ENCODE measurements around the gene IGDCC3.
"Not testable (repeated sequence)": the region's sequence is repeated elsewhere in the genome, so short reads cannot be mapped to it uniquely, and the experiment has no call there.

IGDCC3 gene

GRCh38 chr15:65406424-65407000, 28.7 kb upstream of the IGDCC3 start:
- DNase-seq (ENCODE audit: low spot score), result no peak

- DNase-seq (ENCODE audit: low spot score), result no peak
Measured at GRCh38 chr15:65405791-65406423, 28.1 kb upstream of the IGDCC3 start.

DNA sequence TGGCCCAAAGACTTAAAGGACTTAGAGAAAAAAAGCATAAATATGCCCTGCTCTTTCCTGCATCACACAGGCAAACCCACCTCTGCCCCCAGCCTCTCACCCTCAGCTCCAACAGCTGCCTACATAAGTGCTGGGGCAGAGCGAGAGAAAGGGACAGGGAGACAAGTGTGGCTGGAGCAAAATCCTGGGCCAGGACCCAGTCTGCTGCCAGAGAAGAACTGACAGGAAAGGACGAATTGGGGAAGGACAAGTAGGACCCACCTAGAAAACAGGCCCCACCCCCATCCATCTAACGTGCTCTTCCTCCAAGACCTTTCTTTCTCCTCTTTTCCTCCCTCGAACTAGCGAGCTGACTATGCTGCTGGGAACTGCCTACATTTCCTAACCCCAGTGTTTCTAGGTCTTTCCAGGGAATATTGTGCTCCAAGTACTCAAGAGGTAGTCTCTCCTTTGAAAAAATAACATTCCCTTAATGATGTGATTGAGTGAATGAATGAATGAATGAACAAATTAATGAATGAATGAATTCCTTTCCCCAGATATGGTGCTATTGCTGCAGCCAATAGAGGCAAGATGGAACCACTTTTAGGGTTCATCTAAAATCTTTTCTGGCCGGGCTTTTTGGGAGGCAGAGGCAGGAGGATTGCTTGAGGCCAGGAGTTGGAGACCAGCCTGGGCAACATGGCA, 26.5 kb upstream of the IGDCC3 start:
- DNase-seq (ENCODE audit: low spot score), result no peak

DNA sequence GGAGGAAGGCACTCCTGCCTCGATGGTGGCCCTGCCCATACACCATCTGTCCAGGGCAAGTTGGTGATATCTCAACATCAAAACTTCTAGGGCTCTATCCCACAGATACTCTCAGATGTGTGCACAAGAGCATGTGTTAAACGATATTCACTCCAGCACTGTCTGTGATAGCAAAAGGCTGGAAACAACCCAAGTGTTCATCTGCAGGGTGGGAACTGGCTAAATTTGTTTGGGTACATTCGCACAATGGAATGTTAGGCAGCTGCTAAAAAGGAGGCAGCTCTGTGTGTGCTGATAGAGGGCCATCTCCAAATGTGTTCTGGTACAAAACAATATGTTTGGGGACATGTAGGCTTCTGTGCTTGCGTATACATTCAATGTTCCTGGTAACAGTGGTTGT, 25.2 kb upstream of the IGDCC3 start:
- no peak for DNase-seq (ENCODE audit: low spot score)

DNA sequence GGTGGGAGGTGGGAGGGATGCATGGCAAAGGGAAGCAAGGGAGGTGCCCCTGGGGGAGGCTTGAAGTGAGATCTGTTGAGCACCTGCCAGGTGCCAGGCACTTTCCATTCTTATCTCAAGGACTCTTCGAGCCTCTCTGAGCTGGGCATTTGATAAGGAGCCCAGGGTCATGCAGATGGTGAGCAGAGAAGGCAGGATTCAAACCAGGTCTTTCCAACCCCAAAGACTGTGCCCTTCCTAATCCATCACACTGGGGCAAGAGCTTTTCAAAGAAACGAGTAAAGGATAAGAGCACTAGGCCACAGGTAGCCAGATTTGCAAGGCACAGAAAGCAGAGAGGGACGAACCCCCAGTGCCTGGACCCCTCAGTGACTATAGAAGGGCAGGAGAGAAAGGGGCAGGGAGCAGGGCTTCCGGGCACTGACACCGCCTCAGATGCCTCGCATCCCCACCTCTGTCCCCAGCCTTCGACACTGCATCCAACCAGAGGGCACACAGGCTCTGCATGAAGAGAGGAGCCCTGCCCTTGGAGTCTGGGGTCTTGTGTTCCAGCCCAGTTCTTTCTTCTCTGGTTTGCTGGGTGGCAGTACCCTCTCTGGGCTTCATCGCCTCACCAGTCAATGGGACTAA, 23.9 kb upstream of the IGDCC3 start:
- DNase-seq (ENCODE audit: low spot score), result no peak

GRCh38 chr15:65400760-65401610, 23.2 kb upstream of the IGDCC3 start:
- peak; percentile 98 for DNase-seq (ENCODE audit: low spot score)

DNA sequence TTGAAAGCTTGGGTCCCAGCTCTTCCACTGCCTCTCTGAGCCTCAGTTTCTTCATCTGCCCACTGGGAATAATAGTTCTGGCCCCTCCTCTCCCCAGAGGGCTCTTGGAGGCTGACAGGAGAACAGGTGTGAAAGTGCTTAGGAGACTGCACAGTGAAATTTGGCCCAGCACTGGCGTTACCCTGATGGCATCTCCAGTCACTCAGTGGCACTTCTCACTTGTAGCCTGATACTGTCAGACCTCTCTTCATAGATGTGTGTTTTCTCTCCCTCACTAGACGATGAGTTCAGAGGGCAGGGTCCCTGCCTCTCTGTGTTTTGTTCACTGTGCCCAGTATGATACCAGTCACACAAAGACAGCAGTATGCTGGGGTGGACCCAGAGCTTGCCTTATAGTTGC, 22.2 kb upstream of the IGDCC3 start:
- no peak for DNase-seq (ENCODE audit: low spot score)

GRCh38 chr15:65399001-65399706, 21.4 kb upstream of the IGDCC3 start:
- no peak for DNase-seq (ENCODE audit: low spot score)

DNA sequence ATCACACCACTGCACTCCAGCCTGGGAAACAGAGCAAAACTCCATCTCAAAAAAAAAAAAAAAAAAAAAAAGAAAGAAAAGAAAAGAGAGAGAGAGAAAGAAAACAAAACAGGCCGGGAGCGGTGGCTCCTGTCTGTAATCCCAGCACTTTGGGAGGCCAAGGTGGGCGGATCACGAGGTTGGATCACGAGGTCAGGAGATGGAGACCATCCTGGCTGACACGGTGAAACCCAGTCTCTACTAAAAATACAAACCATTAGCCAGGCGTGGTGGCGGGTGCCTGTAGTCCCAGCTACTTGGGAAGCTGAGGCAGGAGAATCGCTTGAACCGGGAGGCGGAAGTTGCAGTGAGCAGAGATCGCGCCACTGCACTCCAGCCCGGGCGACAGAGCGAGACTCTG, 20.7 kb upstream of the IGDCC3 start:
- DNase-seq (ENCODE audit: low spot score), result not testable (repeated sequence)

GRCh38 chr15:65396965-65397317, 19.1 kb upstream of the IGDCC3 start:
- DNase-seq (ENCODE audit: low spot score), result no peak

GRCh38 chr15:65396283-65396964, 18.6 kb upstream of the IGDCC3 start:
- DNase-seq (ENCODE audit: low spot score), result no peak

- no peak for DNase-seq (ENCODE audit: low spot score)
Measured at GRCh38 chr15:65395567-65396202, 17.9 kb upstream of the IGDCC3 start.

GRCh38 chr15:65394936-65395335, 17.1 kb upstream of the IGDCC3 start:
- no peak for DNase-seq (ENCODE audit: low spot score)

GRCh38 chr15:65394280-65394789, 16.5 kb upstream of the IGDCC3 start:
- no peak for DNase-seq (ENCODE audit: low spot score)

GRCh38 chr15:65393557-65393956, 15.8 kb upstream of the IGDCC3 start:
- DNase-seq (ENCODE audit: low spot score), result no peak

- no peak for DNase-seq (ENCODE audit: low spot score)
Measured at GRCh38 chr15:65393091-65393490, 15.3 kb upstream of the IGDCC3 start.

DNA sequence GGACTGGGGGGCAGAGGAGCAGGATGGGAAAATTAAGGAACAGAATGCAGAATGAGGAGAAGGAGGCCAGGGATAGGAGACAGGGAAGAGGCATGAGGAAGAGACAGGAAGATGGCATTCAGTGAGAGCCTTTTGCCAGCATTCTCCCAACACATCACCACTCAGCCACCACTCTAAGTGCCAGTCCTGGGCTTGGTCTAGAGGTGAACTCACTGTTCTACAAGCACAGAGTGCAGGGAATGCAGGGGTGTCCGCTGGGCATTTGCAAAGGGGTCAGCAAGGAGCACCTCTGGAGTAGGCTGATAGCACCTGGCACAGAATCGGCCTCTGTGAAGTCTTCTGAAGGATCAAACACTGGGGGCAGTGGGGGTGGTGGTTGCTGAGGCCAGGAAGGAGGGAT, 14.6 kb upstream of the IGDCC3 start:
- no peak for DNase-seq (ENCODE audit: low spot score)

DNA sequence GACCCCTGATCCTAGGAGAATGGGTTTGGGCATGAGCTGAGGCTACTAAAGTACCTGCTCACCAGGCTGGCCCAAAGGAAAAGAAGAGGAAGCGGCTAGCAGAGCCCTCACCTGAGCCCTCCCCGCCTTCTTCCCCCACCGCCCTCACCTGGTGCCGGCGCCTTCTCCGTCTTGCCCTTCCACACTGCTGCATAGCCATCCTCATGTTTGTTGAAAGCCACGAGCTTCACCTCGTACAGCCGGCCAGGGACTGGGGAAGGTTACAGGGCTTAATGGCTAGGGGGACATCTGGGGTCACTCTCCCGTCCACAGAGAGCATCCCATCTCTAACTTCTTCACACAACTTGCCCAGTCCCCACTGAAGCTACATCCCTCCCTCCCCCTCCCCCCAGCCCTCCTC, 13.9 kb upstream of the IGDCC3 start:
- no peak for DNase-seq (ENCODE audit: low spot score)

DNA sequence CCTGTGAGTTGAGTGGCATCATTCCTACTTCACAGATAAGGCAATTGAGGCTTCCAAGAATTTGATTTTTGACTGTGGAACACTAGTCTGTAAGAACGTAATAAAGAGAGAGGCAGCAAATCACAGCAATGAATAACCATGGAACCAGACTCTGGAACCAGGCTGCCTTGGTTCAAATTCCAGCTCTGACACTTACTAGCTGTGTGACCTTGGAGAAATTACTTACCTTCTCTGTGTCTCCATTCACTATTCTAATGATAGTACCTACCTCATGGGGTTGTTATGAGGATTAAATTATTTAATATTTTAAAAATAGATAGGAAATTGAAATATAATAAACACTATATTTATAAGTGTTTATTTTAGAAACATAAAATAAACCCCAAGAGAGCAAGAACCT, 12.6 kb upstream of the IGDCC3 start:
- no peak for DNase-seq (ENCODE audit: low spot score)

- DNase-seq (ENCODE audit: low spot score), result no peak
Measured at GRCh38 chr15:65389226-65389625, 11.4 kb upstream of the IGDCC3 start.

Measured in HuH-7.5 (cell line).